CD4-positive, alpha-beta T cell (primary cell): ENCODE data around the gene PDZRN4. TPM values are rescaled to one million over a fixed set of nuclear protein-coding genes. Genes with fewer than 3 reads are reported as not detected.

Experiments
- ATAC-seq: fragments of 200-7000 bp; cut with Tn5 transposase; one replicate; pipeline ENCODE4 v1.10.0; 2022; ENCODE audit warnings: mild to moderate bottlenecking; ENCODE audit not compliant: poor library complexity
- CTCF ChIA-PET: fragments of 350-600 bp; sonication (Branson Sonifier 250); formaldehyde crosslinking; loops from one replicate; lab custom pipeline; 2021; ENCODE audit warnings: antibody characterized with exemption, inconsistent platforms; lab: Charles Lee
- POLR2A ChIA-PET: fragments of 350-600 bp; sonication (Branson Sonifier 250); formaldehyde crosslinking; loops from one replicate; lab custom pipeline; 2021; ENCODE audit warnings: antibody characterized with exemption, inconsistent platforms; lab: Charles Lee
- DNase-seq, 14 experiments: peaks; one replicate each; pipeline ENCODE4 v3.0.0-alpha.2; 2013 to 2020; ENCODE audit warnings: mixed read lengths in 2 of 14
- H3K27ac ChIP-seq, 2 donors: one replicate each; pipeline versions ENCODE4 v1.5.1 to v1.7.0; 2013; ENCODE audit warnings: low read length in 2 of 2, low read depth in 1 of 2, mild to moderate bottlenecking in 1 of 2
- H3K27me3 ChIP-seq, 2 experiments: 1 replicate in 1 of 2; 2 replicates in 1 of 2; pipeline versions ENCODE4 v1.6.1 to v1.7.0; 2013; ENCODE audit warnings: low read length in 2 of 2, control low read depth in 1 of 2, mild to moderate bottlenecking in 1 of 2, moderate library complexity in 1 of 2; ENCODE audit not compliant: insufficient read depth in 2 of 2, control insufficient read depth in 1 of 2
- H3K36me3 ChIP-seq: one replicate; pipeline ENCODE4 v1.6.1; 2013; ENCODE audit warnings: low read length, control low read depth; ENCODE audit not compliant: insufficient read depth
- H3K4me1 ChIP-seq: one replicate; pipeline ENCODE4 v1.6.1; 2013; ENCODE audit warnings: low read length, control low read depth; ENCODE audit not compliant: insufficient read depth
- H3K4me3 ChIP-seq: one replicate; pipeline ENCODE4 v1.5.1; 2013; ENCODE audit warnings: mild to moderate bottlenecking, low read length, moderate library complexity
- H3K9me3 ChIP-seq, 2 experiments: 1 replicate in 1 of 2; 2 replicates in 1 of 2; pipeline versions ENCODE4 v1.6.1 to v1.7.0; 2013; ENCODE audit warnings: low read length in 2 of 2, mild to moderate bottlenecking in 2 of 2, control low read depth in 1 of 2, moderate library complexity in 1 of 2; ENCODE audit not compliant: control insufficient read depth in 1 of 2, insufficient read depth in 1 of 2
- H3K27ac Mint-ChIP-seq: one replicate; pipeline ENCODE4 v1.8.0; 2020; ENCODE audit warnings: mixed read lengths
- H3K27me3 Mint-ChIP-seq: one replicate; pipeline ENCODE4 v1.8.0; 2021; ENCODE audit warnings: mixed read lengths
- H3K36me3 Mint-ChIP-seq: one replicate; pipeline ENCODE4 v1.8.0; 2021; ENCODE audit warnings: low read depth, mixed read lengths
- H3K4me1 Mint-ChIP-seq: one replicate; pipeline ENCODE4 v1.8.0; 2021; ENCODE audit warnings: low read depth, mixed read lengths
- H3K4me3 Mint-ChIP-seq: one replicate; pipeline ENCODE4 v1.8.0; 2020; ENCODE audit warnings: mild to moderate bottlenecking, mixed read lengths
- H3K9me3 Mint-ChIP-seq: one replicate; pipeline ENCODE4 v1.8.0; 2020; ENCODE audit warnings: mixed read lengths
- CTCF ChIP-seq: fragments of 200-600 bp; IDR thresholded peaks from one replicate; pipeline ENCODE4 v1.8.0; 2022; ENCODE audit warnings: antibody characterized with exemption, mild to moderate bottlenecking
- intact Hi-C, 2 experiments: fragments of 100-400 bp; cut with DNase I in 1 of 2; cut with micrococcal nuclease in 1 of 2; formaldehyde crosslinking; loops; one replicate each; pipeline versions ENCODE4 v1.15.1 to v1.9.0; 2023 to 2025; cut with DNase I, micrococcal nuclease
- total RNA-seq, 174 experiments: library from RNA in 2 of 174; stranded (reverse) in 2 of 174; gene quantifications; one replicate each; pipeline ENCODE4 v1.2.3 and lab custom pipeline; 2021 to 2026

The PDZRN4 gene
- total RNA-seq, 2 experiments from 2014 or later: not detected

GRCh38 chr12:41242603-41243002 is 54.5 kb downstream of the PDZRN4 start:
- no peak for ATAC-seq
- DNase-seq: no peak
- H3K4me1 Mint-ChIP-seq: no peaks in the 10 kb centered on the region
- no peak for TF ChIP-seq CTCF
- ChIA-PET POLR2A (no interaction called here), CTCF (no interaction called here)
- H3K27me3 Mint-ChIP-seq: no peaks in the 10 kb centered on the region
- H3K9me3 Mint-ChIP-seq: no peaks in the 10 kb centered on the region
- H3K4me3 Mint-ChIP-seq: no peak overlapping the region
- Histone ChIP-seq H3K27me3 (no peaks in the 10 kb centered on the region), H3K4me1 (no peaks in the 10 kb centered on the region), H3K27ac (no peak overlapping the region), H3K4me3 (no peak overlapping the region), H3K36me3 (no peaks in the 10 kb centered on the region), H3K9me3 (peaks cover 0 to 4% of the 10 kb centered on the region in 2 experiments)
- H3K36me3 Mint-ChIP-seq: no peaks in the 10 kb centered on the region
- intact Hi-C loops: no loop called here
- no peak overlapping the region for H3K27ac Mint-ChIP-seq

DNA sequence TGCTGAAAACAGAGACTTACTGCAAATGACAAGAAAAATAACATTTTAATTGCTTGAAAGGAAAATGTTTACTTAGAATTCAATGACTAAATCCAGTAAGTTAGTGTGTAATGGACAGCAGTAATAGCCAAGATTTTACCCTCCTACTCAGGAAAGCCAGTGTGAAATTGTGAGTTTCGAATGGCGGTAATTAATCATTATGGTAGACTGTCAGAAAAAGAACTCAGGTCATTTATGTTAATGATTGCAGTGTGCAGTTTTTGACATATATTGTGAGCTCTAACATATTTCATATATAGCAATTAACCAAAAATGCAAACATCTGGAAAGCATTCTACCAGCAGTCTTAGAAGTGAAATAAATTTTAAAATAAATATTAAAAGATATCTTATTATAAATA is 60.3 kb downstream of the PDZRN4 start:
- DNase-seq: no peak
- Histone ChIP-seq H3K27ac (no peak overlapping the region), H3K36me3 (no peaks in the 10 kb centered on the region), H3K9me3 (peaks cover 0 to 4% of the 10 kb centered on the region in 2 experiments), H3K4me3 (no peak overlapping the region), H3K4me1 (no peaks in the 10 kb centered on the region), H3K27me3 (no peaks in the 10 kb centered on the region)
- intact Hi-C loops: no loop called here
- ATAC-seq: no peak
- H3K9me3 Mint-ChIP-seq: no peaks in the 10 kb centered on the region
- H3K4me3 Mint-ChIP-seq: no peak overlapping the region
- no peaks in the 10 kb centered on the region for H3K27me3 Mint-ChIP-seq
- H3K4me1 Mint-ChIP-seq: no peaks in the 10 kb centered on the region
- no peak for TF ChIP-seq CTCF
- no peak overlapping the region for H3K27ac Mint-ChIP-seq
- CTCF ChIA-PET: no interaction called here
- POLR2A ChIA-PET: no interaction called here
- no peaks in the 10 kb centered on the region for H3K36me3 Mint-ChIP-seq

DNA sequence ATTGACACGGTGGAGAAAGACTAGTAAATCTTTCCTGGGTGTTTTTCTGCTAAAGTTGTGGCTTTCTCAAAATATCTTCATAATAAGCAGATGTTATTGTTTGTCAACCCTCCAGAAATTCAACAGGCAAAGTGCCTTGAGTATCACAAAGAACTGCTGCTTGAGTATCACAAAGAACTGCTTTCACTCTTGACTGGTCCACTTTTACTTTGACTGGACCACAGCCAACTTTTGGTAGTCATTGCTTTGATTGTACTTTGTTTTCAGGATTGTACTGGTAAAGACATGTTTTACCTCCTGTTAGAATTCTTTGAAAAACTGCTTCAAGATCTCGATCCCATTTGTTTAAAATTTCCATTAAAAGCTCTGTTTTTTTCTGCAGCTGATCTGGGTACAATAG is 62.6 kb downstream of the PDZRN4 start:
- Histone ChIP-seq H3K9me3 (no peaks in the 10 kb centered on the region), H3K27ac (no peak overlapping the region), H3K27me3 (no peaks in the 10 kb centered on the region), H3K36me3 (no peaks in the 10 kb centered on the region), H3K4me1 (no peaks in the 10 kb centered on the region), H3K4me3 (no peak overlapping the region)
- CTCF ChIA-PET: no interaction called here
- no peak for TF ChIP-seq CTCF
- Mint-ChIP-seq H3K4me3 (no peak overlapping the region), H3K27ac (no peak overlapping the region), H3K4me1 (no peaks in the 10 kb centered on the region), H3K27me3 (no peaks in the 10 kb centered on the region), H3K9me3 (no peaks in the 10 kb centered on the region), H3K36me3 (no peaks in the 10 kb centered on the region)
- DNase-seq (no peak), ATAC-seq (no peak)
- intact Hi-C loops: no loop called here
- POLR2A ChIA-PET: no interaction called here
